Measurements from ENCODE around the gene VAMP8.

DNA sequence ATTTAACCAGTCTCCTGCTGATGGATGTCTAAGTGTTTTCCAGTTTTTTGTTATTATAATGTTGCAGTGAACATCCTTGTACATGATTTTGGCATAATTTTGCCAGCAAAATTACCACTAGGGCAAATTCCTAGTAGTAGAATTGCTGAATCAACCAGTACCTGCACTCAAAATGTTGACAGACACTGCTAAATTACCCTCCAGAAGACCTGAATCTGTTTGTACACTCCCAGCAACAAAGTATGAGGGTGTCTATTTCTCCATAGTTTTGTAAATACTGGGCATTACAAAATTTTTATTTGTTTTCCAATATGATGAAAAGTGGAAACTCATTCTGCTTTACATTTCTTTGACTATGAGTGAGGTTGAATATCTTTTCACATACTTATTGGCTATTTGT is 49.6 kb upstream of the VAMP8 start:
- TF ChIP-seq YY1 (IDR thresholded peaks at IDR 0.05; ENCODE audit: insufficient read depth, insufficient read length) (no peak), SUZ12 (IDR thresholded peaks at IDR 0.05; ENCODE audit: extremely low read depth, insufficient read depth, insufficient read length) (no peak)
